ENCODE data around the gene ABHD17B. TPM values are rescaled to one million over a fixed set of nuclear protein-coding genes. Genes with fewer than 3 reads are reported as not detected.

ABHD17B gene
- polyA plus RNA-seq, 1 experiment = 9.0 TPM

DNA sequence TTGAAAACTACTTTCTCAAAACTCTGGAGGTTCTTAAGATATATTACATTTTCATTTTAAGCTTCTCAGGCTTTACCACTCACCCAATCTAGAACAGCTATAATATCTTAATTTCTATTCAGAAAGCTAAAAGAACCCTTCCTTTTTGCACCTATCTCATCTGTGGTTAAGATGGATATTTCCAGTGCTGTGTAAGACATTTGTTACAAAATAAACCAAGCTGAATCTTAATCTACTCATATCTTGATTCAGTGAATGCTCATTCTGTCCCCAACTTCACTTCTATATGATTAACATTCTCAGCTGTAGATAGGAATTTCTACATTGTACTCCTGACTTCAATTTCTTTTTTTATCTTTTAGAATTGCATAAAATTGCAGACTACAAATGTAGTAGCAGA, 15.0 kb downstream of the ABHD17B start:
- Histone ChIP-seq H3K27me3 (ENCODE audit: control insufficient read depth, insufficient read depth, low read length) (no peaks in the 10 kb centered on the region), H3K4me3 (ENCODE audit: low read depth, low read length) (no peak overlapping the region), H3K36me3 (ENCODE audit: control insufficient read depth, insufficient read depth, low read length) (no peaks in the 10 kb centered on the region)
- DNase-seq (ENCODE audit: low read depth) = no peak
- POLR2A ChIA-PET = no interaction called here
- TF ChIP-seq, protein P1, sequence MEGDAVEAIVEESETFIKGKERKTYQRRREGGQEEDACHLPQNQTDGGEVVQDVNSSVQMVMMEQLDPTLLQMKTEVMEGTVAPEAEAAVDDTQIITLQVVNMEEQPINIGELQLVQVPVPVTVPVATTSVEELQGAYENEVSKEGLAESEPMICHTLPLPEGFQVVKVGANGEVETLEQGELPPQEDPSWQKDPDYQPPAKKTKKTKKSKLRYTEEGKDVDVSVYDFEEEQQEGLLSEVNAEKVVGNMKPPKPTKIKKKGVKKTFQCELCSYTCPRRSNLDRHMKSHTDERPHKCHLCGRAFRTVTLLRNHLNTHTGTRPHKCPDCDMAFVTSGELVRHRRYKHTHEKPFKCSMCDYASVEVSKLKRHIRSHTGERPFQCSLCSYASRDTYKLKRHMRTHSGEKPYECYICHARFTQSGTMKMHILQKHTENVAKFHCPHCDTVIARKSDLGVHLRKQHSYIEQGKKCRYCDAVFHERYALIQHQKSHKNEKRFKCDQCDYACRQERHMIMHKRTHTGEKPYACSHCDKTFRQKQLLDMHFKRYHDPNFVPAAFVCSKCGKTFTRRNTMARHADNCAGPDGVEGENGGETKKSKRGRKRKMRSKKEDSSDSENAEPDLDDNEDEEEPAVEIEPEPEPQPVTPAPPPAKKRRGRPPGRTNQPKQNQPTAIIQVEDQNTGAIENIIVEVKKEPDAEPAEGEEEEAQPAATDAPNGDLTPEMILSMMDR (IDR thresholded peaks at IDR 0.05; ENCODE audit: insufficient read depth, low read depth, low read length) = no peak
- CTCF ChIA-PET = interaction anchor here (0.6 to 0.9 kb wide), 2 partner anchors 30 to 515 kb away, joined by 3 read pairs; no protein-coding TSS in a partner anchor

DNA sequence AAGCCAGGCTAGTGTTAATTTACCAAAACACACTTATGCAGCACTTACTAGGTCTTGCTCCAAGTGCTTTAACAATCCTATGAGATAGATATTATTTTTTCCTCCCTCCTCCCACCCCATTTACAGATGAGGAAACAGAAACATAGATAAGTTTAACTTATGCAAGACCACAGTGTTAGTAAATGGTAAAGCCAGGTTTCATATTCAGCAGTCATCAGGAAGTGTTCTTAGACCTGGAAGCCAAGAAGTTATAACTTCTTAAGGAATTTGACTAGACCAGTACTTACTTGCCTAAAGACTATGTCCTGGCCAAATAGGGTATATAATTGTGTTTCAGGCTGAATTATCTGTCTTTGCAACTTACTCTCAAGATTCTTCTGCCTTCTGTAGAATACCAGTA, 15.9 kb downstream of the ABHD17B start:
- no peaks in the 10 kb centered on the region for H3K27me3 ChIP-seq (ENCODE audit: control insufficient read depth, insufficient read depth, low read length)
- CTCF ChIA-PET = no interaction called here
- no peak overlapping the region for H3K4me3 ChIP-seq (ENCODE audit: low read depth, low read length)
- H3K36me3 ChIP-seq (ENCODE audit: control insufficient read depth, insufficient read depth, low read length) = no peaks in the 10 kb centered on the region
- no peak for DNase-seq (ENCODE audit: low read depth)
- POLR2A ChIA-PET = no interaction called here
- TF ChIP-seq, protein P1 (IDR thresholded peaks at IDR 0.05; ENCODE audit: insufficient read depth, low read depth, low read length) = no peak

DNA sequence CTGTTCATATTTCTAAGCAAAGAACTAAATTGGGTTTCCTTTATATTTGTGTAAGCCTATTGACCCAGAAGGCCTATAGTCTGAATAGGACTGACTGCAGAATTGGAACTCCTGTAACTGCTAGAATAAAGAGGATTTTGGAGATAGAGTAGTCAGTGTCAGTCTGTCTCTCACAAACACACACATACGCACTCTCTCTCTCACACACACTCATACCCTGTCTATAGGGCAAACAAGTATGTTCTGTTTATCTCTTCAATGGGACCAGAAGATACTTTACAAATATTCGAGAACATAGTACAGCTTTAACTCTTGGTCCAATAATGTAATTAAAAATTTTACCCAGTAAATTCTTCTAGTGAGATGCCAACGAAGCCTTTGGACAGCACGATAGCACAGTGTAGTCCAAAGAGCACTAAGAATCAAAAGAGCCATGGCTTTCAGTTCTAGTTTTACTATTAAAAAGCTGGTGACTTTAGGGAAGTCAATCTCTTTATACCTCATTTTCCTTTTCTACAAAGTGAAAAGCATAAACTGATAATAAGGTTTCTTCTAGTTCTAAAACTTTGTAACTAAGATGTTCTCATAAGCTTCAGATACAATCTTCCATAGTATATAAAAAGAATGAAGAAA, 19.3 kb downstream of the ABHD17B start:
- TF ChIP-seq, protein P1 (IDR thresholded peaks at IDR 0.05; ENCODE audit: insufficient read depth, low read depth, low read length) = no peak
- DNase-seq (ENCODE audit: low read depth) = no peak
- H3K4me3 ChIP-seq (ENCODE audit: low read depth, low read length) = no peak overlapping the region
- H3K36me3 ChIP-seq (ENCODE audit: control insufficient read depth, insufficient read depth, low read length) = no peaks in the 10 kb centered on the region
- ChIA-PET CTCF (interaction anchor here (0.5 kb wide), 1 partner anchor 148 kb away, joined by 3 read pairs; no protein-coding TSS in a partner anchor), POLR2A (no interaction called here)
- no peaks in the 10 kb centered on the region for H3K27me3 ChIP-seq (ENCODE audit: control insufficient read depth, insufficient read depth, low read length)

DNA sequence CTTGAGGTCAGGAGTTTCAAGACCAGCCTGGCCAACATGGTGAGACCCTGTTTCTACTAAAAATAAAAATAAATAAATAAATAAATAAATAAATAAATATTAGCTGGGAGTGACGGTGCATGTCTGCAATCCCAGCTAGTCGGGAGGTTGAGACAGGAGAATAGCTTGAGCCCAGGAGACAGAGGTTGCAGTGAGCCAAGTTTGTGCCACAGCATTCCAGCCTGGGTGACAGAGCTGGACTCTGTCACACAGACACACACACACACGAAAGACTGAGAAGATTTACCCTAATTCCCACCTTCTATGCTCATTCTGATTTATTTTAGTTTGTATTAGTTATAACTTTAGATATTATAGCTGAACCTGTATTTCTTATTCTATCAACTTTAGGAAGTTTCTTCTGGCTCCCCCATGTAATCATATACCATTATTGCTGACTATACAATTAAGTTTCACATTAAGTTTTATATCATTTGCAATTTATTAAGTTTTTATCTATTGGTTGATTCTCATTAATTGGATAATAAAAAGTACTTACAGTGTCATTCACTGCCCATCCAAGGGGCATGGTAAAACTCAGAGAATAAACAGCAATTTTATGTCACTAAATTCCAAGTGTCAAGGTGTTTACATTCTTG, 20.8 kb downstream of the ABHD17B start:
- no peaks in the 10 kb centered on the region for H3K27me3 ChIP-seq (ENCODE audit: control insufficient read depth, insufficient read depth, low read length)
- CTCF ChIA-PET = interaction anchor here (0.6 kb wide), 1 partner anchor 135 kb away, joined by 3 read pairs; no protein-coding TSS in a partner anchor
- TF ChIP-seq, protein P1 (IDR thresholded peaks at IDR 0.05; ENCODE audit: insufficient read depth, low read depth, low read length) = no peak
- POLR2A ChIA-PET = no interaction called here
- no peak overlapping the region for H3K4me3 ChIP-seq (ENCODE audit: low read depth, low read length)
- no peak for DNase-seq (ENCODE audit: low read depth)
- no peaks in the 10 kb centered on the region for H3K36me3 ChIP-seq (ENCODE audit: control insufficient read depth, insufficient read depth, low read length)

DNA sequence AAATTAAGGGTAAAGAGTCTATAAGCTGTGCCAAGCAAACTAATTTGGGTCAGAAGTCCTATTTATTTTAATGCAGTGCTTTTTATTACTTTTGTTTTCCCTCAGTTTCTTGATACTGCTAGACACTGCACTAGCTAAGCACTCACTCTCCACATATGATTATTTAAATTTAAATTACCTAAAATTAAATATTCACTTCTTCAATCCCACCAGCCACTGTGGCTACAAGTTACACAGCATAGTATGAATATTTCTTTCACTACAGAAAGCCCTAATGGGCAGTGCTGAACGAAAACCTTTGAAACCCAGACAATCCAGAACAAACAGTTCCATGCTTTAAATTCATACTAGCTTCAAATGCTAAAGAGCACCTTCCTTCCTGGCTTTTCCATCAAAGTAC, 23.6 kb downstream of the ABHD17B start:
- POLR2A ChIA-PET = no interaction called here

More for the DNA sequence above, 23.6 kb downstream of the ABHD17B start:
- TF ChIP-seq, protein P1 (IDR thresholded peaks at IDR 0.05; ENCODE audit: insufficient read depth, low read depth, low read length) = no peak
- no peaks in the 10 kb centered on the region for H3K36me3 ChIP-seq (ENCODE audit: control insufficient read depth, insufficient read depth, low read length)
- CTCF ChIA-PET = no interaction called here
- H3K4me3 ChIP-seq (ENCODE audit: low read depth, low read length) = no peak overlapping the region
- DNase-seq (ENCODE audit: low read depth) = no peak
- no peaks in the 10 kb centered on the region for H3K27me3 ChIP-seq (ENCODE audit: control insufficient read depth, insufficient read depth, low read length)

All from BJ (cell line).